Tibial nerve (tissue), 3 donors: ENCODE measurements around the gene KRTAP10-8.

Source experiments
- POLR2A ChIP-seq, 2 donors: fragments of 450-650 bp; IDR thresholded peaks; one replicate each; pipeline ENCODE4 v1.6.1; 2017; ENCODE audit warnings: antibody characterized with exemption in 2 of 2, mild to moderate bottlenecking in 2 of 2, moderate library complexity in 2 of 2
- TF ChIP-seq, protein P1 (sequence below), 5 experiments: fragments of 200-600 bp in 3 of 5; fragments of 450-650 bp in 2 of 5; sonication (generic) in 3 of 5; IDR thresholded peaks; one replicate each; pipeline ENCODE4 v1.5.1; 2016 to 2019; ENCODE audit warnings: antibody characterized with exemption in 5 of 5, mild to moderate bottlenecking in 3 of 5, moderate library complexity in 2 of 5

DNA sequence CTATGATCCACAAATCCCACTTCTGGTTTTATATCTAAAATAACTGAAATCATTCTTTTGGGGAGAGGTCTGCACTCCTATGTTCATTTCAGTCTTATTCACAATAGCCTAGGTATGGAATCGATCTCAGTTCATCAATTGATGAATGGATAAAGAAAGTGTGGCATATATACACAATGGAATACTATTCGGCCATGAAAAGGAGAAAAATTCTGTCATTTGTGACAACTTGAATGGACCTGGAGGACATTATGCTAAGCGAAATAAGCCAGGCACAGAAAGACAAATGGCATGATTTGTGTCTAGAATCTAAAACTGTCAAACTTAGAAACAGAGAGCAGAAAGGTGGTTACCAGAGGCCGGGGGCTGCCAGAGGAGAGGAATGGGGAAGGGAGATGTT, 5.4 kb upstream of the KRTAP10-8 start:
- TF ChIP-seq POLR2A (IDR thresholded peaks at IDR 0.05): no peak
- TF ChIP-seq, protein P1, sequence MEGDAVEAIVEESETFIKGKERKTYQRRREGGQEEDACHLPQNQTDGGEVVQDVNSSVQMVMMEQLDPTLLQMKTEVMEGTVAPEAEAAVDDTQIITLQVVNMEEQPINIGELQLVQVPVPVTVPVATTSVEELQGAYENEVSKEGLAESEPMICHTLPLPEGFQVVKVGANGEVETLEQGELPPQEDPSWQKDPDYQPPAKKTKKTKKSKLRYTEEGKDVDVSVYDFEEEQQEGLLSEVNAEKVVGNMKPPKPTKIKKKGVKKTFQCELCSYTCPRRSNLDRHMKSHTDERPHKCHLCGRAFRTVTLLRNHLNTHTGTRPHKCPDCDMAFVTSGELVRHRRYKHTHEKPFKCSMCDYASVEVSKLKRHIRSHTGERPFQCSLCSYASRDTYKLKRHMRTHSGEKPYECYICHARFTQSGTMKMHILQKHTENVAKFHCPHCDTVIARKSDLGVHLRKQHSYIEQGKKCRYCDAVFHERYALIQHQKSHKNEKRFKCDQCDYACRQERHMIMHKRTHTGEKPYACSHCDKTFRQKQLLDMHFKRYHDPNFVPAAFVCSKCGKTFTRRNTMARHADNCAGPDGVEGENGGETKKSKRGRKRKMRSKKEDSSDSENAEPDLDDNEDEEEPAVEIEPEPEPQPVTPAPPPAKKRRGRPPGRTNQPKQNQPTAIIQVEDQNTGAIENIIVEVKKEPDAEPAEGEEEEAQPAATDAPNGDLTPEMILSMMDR (IDR thresholded peaks at IDR 0.05): no peak
